ENCODE data around the gene SLC25A34.

SLC25A34 gene

GRCh38 chr1:15753776-15754175 lies 17.7 kb downstream of the SLC25A34 start:
- DNase-seq (ENCODE audit: low read depth in 2 of 2), result no peak

DNA sequence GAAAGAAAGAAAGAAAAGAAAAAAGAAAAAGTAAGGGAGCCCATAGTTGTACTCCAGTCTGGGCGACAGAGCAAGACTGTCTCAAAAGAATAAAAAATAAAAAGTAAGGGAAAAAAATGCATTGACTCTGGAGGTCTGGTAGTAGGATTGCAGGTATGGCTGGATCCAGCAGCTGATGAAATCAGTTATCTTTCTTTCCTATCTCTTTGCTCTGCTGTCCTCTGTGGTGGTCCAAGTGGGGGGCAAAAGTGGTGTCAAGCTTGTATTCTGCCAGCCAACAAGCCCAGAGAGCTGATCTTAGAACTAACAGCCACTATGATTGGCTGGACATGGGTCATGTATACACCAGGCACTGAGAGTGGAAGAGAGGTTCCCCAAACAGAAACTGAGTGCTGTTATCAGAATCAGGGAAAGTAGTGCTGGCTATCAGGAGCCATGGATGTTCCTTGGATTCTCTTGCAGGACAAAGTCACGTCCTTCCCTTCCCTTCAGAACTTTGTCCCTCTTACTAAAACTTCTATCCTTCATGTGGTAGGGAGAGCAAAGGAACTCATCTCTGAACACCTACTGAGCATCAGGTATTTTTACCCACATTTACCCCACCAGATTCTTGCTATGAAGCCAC lies 19.1 kb downstream of the SLC25A34 start:
- DNase-seq (ENCODE audit: low read depth in 2 of 2), result no peak

DNA sequence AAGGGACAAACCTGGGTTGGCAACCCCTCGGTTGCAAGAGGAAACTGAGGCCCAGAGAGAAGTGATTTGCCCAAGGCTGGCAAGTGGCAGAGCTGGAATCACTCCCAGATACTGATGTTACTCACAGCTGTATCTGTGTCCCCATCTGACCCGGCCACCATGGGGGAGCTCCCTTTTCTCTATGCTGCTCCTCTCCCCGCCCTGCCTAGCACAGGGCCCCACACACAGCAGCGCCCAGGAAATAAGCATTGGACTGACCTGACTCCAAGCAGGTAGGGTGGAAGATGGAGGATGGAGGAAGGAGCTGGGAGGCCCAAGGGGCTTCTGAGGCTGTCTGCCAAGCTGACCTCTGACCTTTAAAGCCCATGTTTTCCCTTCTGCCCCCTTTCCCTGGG lies 19.6 kb downstream of the SLC25A34 start:
- DNase-seq (ENCODE audit: low read depth in 2 of 2), result no peak

DNA sequence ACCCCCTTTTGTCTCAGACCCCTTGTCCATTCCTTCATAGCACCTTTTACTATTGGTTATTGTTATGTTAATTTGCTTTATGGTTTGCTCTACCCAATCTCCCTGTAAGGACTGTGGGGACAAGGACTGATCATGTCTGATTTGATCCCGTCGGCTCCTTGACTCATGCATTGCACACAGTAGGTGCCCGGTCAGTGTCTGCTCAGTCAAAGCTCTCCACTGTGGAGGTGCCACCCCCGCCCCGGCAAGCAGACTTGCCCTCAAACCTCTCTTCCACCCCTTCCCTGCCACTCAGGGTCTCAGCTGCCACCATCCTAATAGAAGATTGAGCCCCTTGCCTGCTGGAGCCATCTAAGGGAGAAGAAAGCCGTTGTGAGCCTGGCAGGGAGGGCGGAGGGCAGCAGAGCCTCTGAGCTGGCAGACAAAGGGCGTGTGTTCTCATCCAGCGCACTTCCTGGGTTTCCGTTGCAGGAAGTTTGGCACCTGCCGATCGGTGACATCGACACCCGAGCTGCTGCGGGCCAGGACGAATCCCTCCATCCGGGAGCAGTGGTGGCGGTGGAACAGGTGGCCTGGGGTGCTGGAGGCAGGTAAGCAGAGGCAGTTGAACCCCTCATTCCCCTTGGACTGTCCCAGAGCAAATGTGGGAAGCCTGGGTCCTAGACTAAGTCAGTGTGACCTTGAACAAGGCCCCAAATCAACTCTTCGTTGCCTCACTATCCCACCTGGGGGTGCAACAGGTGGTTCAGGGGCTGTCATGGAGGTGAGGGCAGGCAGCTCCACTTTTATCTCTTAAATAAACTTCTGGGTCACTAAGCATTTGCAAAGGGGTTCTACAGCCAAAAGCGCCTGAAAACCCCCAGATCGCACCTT lies 20.3 kb downstream of the SLC25A34 start:
- no peak for DNase-seq (ENCODE audit: low read depth in 2 of 2)

GRCh38 chr1:15757016-15757543 lies 21.0 kb downstream of the SLC25A34 start:
- no peak for DNase-seq (ENCODE audit: low read depth in 2 of 2)

DNA sequence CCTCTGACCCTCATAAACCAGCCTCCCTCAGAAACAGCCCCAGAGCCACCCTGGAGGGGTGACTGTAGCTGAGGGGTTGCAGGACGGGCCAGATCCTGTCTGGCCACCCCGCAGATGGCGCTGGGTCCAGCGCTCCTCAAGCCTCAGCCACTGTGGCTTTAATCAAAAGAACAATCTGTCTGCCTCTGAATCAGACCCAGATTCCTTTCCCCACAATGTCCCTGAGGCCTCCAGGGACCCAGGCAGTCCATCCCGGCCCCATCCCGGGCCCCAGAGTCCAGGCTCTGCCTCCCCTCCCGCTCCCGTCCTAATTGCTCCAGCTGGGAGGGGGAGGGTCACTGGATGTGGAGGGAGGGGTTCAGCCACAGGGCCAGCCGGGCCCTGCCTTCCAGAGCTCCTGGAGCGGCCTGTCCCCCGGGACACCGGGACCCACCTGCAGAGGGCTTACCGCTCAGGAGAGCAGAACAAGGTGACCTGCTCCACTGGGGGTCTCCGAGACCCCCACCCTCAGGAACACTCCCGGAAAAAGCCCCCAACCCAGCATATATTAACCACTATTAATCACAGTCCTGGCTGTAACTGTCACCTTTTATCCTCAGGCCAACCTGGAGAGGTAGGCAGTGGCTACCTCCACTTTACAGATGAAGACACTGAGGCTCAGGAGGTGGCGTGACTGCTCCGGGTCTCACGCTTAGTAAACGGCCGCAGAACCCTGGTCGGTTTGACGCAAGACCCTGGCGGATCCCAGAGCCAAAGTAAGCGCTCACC lies 21.7 kb downstream of the SLC25A34 start:
- no peak for DNase-seq (ENCODE audit: low read depth in 2 of 2)

GRCh38 chr1:15758343-15758931 lies 22.4 kb downstream of the SLC25A34 start, which contains the start of gene FBLIM1:
FBLIM1 (plus strand) TSS chr1:15758795; CDS start chr1:15764984, 6,189 bp downstream.
- DNase-seq (ENCODE audit: low read depth in 2 of 2), result no peak

DNA sequence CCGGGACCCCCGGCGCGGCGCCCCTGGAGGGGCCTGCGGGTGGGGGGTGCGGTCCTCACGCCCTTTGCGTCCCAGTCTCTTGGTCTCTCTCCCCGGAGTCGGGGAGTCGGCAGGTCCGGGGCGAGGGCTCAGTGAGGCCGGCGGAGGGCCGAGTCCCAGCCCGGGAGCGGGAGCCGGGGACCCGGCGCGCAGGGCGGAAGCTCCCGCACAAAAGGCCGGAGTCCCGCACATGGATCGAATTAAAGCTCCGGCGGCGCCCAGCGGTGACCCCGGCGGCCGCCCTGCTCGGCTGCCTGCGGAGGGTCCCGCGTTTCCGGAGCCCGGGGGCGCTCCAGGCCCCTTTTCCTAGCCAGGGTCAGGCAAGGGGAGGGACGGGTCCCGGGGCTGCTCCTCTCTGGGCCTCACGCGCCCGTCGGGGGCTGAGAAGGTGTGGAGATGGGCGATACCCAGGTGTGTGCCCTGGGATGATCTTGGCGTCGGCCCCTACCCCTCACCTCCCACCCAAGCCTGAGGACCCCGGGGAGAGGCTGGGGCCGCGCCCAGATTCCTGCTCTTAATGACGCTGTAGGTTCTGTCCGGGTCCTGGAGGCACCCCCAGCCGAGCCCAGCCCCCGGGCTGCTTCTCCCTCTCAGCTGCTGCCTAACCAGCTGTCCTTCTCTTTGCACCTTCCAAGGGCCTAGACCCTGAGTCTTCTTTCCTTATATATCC lies 23.0 kb downstream of the SLC25A34 start:
- no peak for DNase-seq (ENCODE audit: low read depth in 2 of 2)

GRCh38 chr1:15760520-15761211 lies 24.6 kb downstream of the SLC25A34 start:
- no peak for DNase-seq (ENCODE audit: low read depth in 2 of 2)

DNA sequence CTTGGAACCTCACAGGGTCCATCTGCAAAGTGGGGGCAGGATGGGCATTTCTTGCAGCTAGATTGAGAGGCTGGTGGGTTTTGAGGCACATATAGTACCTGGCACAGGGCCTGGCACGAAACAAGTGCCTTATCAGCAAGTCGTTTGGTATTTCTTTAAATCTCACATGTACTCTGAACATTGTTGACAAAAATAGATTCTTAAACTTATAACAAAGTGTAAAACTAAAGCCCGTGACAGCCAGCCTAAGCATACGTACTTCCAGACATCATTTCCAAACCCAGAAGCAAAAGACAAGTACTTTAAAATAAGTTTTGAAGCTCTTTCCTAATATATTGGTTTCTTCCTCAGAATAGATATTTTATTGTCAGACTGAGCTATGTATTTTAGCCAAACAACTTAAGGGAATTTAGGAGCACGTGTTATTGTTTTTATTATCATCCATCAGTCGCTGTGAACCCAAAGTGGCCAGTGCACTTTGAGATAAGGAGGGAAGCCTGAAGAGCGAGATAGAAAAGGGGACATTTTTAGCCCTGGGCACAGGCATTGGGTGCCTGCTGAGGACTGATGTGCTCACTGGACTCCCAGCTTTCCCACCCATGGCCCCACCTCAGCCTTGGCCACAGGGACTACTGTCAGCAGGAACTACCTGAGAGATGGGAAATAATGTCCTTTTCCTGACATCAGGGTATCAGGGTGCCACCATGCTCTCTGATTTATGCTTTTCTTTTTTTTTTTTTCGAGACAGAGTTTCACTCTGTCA lies 25.5 kb downstream of the SLC25A34 start:
- no peak for DNase-seq (ENCODE audit: low read depth in 2 of 2)

DNA sequence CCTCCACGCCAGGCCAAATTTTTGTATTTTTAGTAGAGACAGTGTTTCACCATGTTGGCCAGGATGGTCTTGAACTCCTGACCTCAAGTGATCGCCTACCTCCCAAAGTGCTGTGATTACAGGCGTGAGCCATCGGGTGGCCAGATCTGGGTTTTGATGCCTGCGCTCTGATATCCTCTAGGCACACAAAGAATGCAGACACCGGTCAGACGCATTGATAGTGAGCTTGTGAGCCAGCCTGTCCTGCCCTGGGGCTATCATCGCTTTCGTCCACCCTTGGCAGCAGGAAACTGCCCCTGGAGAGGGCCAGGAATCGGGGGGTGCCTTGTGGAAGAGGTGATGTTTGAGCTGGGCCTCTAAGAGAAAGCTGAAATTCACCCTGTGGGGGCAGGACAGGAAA lies 26.5 kb downstream of the SLC25A34 start:
- DNase-seq (ENCODE audit: low read depth in 2 of 2), result no peak

DNA sequence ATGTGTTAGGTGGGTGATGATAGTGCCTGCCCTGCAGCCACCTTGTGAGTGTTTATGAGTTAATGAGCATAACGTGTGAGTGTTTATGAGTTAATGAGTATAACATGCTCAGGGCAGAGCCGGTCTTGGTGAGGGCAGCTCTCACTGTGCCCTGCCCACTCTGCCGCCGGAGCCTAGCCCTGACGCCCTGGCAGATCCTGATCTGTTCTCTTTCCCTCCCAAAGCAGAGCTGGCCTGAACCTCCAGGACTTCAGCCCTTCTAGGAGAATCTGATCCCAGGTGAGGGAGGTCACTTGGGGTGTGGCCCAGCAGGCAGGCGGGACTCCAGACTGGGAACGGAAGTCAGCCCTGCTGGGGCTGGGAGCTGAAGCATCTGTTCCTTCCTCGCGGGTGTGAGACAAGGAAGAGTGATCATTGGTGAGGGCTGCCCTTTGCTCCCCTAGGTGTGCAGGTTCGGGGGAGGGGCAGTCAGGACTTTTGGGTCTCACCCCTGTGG lies 28.3 kb downstream of the SLC25A34 start:
- no peak for DNase-seq (ENCODE audit: low read depth in 2 of 2)

DNA sequence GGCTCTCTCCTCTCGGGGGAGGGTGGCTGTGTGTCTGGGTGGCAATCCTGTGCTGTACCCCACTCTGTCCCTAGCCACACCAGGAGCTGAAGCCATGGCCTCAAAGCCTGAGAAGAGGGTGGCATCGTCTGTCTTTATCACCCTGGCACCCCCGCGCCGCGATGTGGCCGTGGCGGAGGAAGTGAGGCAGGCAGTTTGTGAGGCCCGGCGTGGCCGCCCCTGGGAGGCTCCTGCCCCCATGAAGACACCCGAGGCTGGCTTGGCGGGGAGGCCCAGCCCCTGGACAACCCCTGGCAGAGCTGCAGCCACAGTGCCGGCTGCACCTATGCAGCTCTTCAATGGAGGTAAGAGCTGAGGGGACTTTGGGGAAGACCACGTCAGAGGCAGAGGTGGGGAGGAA lies 28.8 kb downstream of the SLC25A34 start:
- no peak for DNase-seq (ENCODE audit: low read depth in 2 of 2)

DNA sequence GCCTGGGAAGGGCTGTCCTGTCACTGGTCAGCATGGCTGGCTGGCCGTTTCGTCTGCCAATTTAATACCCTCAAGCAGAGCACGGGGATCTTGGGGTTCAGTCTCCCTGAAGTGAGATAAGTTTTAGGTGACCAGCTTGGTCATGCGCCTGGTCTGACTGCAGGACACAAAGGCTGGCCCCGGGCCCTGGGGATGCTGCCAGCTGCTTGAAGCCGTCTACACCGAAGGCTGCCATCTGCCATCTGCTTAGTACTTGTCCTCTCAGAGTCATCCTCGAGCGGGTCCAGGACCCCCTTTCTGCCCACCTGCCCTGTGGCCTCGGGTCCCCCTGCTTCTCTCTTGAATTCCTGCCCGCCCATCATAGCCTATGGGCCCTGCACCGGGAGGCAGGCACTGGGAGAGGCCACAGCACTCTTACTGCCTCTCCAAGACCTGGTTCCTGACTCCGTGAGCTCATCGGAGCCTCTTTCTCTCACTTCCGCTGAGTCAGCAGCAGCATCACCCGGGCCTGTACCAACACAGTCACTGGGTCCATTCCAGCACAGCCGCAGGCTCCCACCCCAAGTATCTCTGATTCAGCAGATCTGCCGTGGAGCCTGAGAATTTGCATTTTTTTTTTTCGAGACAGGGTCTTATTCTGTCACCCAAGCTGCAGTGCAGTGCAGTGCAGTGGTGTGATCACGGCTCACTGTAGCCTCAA lies 29.6 kb downstream of the SLC25A34 start:
- no peak for DNase-seq (ENCODE audit: low read depth in 2 of 2)

DNA sequence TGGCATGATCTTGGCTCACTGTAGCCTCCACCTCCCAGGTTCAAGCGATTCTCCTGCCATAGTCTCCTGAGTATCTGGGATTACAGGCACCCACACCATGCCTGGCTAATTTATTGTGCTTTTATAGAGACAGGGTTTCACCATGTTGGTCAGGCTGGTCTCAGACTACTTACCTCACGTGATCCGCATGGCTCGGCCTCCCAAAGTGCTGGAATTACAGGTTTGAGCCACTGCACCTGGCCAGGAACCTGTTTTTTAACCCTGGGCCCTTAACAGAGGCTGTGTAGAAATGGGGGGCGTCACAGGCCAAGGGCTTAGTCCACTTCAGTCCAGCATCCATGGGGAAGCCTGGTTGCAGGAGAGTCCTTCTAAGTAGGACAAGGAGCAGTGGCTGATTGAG lies 31.9 kb downstream of the SLC25A34 start:
- DNase-seq (ENCODE audit: low read depth in 2 of 2), result no peak

DNA sequence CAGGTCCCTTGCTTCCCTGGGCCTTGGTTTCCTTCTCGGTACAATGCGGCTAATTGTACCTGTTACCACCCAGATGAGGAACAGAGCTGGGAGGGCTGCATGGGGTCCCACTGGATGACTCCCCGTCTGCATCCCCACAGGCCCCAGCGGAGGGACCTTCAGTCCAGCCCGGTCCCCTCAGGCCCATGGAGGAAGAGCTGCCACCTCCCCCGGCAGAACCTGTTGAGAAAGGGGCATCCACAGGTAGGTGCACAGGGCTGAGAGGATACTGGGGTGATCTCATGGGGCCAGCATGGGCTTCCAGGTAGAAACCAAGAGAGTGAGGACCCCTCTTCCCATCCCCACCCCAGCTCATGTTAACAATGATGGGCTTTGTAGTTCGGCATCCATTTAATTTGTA lies 32.3 kb downstream of the SLC25A34 start:
- no peak for DNase-seq (ENCODE audit: low read depth in 2 of 2)

GRCh38 chr1:15770313-15770962 lies 34.4 kb downstream of the SLC25A34 start:
- DNase-seq (ENCODE audit: low read depth in 2 of 2), result no peak

- DNase-seq (ENCODE audit: low read depth in 2 of 2), result no peak
These were observed 35.9 kb downstream of the SLC25A34 start for GRCh38 chr1:15771836-15772515.
